Uterus (tissue), 2 donors: Measurements from ENCODE around the gene DMD.

Source experiments
- POLR2A ChIP-seq, 2 donors: fragments of 450-650 bp; IDR thresholded peaks; one replicate each; pipeline ENCODE4 v1.6.1; 2016; ENCODE audit warnings: antibody characterized with exemption in 2 of 2, mild to moderate bottlenecking in 1 of 2, moderate library complexity in 1 of 2
- TF ChIP-seq, protein P1 (sequence below), 4 experiments: fragments of 200-600 bp in 2 of 4; fragments of 450-650 bp in 2 of 4; sonication (generic) in 2 of 4; IDR thresholded peaks; one replicate each; pipeline ENCODE4 v1.5.1; 2016 to 2019; ENCODE audit warnings: antibody characterized with exemption in 4 of 4, mild to moderate bottlenecking in 2 of 4, moderate library complexity in 1 of 4

DNA sequence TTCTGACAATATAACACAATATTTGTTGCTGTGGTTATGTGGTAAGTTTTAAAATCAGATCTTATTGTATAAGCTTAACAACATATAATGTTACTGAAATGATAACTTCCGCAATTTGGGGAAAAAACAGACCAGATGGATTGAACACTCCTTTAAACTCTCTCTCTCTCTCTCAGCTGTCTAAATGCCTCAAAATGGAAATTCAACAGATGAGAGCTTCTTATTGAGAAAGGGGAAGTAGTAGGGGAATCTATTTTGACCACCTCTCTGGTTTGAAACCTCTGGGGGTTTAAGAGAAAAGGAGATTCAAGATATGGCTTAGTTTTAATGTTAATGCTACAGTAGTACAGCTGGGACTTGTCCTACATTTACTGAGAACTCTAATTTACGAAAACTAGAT lies 40.3 kb downstream of the DMD start:
- TF ChIP-seq, protein P1, sequence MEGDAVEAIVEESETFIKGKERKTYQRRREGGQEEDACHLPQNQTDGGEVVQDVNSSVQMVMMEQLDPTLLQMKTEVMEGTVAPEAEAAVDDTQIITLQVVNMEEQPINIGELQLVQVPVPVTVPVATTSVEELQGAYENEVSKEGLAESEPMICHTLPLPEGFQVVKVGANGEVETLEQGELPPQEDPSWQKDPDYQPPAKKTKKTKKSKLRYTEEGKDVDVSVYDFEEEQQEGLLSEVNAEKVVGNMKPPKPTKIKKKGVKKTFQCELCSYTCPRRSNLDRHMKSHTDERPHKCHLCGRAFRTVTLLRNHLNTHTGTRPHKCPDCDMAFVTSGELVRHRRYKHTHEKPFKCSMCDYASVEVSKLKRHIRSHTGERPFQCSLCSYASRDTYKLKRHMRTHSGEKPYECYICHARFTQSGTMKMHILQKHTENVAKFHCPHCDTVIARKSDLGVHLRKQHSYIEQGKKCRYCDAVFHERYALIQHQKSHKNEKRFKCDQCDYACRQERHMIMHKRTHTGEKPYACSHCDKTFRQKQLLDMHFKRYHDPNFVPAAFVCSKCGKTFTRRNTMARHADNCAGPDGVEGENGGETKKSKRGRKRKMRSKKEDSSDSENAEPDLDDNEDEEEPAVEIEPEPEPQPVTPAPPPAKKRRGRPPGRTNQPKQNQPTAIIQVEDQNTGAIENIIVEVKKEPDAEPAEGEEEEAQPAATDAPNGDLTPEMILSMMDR (IDR thresholded peaks at IDR 0.05) = no peak
- TF ChIP-seq POLR2A (IDR thresholded peaks at IDR 0.05) = no peak
